ENCODE results near the gene RPUSD1. TPM values are rescaled to one million over a fixed set of nuclear protein-coding genes. Genes with fewer than 3 reads are reported as not detected.
A peak's percentile ranks its signal among the peaks of the same experiment; 100 is the strongest.

RPUSD1 gene
- total RNA-seq, 1 donor from 2014 or later, result 23.7 TPM

- peaks cover 20% of the 10 kb centered on the region for H3K27me3 Mint-ChIP-seq
- H3K27ac Mint-ChIP-seq, result no peak overlapping the region
- no peak for DNase-seq (ENCODE audit: extremely low spot score, unreplicated experiment)
- H3K9me3 Mint-ChIP-seq, result no peaks in the 10 kb centered on the region
- TF ChIP-seq CTCF (conservative IDR thresholded peaks at IDR 0.05), result no peak
- no peaks in the 10 kb centered on the region for H3K36me3 Mint-ChIP-seq
- H3K4me1 Mint-ChIP-seq (ENCODE audit: unreplicated experiment), result no peaks in the 10 kb centered on the region
- no peak overlapping the region for H3K4me3 Mint-ChIP-seq
These were observed 29.1 kb upstream of the RPUSD1 start for GRCh38 chr16:817001-817906.

DNA sequence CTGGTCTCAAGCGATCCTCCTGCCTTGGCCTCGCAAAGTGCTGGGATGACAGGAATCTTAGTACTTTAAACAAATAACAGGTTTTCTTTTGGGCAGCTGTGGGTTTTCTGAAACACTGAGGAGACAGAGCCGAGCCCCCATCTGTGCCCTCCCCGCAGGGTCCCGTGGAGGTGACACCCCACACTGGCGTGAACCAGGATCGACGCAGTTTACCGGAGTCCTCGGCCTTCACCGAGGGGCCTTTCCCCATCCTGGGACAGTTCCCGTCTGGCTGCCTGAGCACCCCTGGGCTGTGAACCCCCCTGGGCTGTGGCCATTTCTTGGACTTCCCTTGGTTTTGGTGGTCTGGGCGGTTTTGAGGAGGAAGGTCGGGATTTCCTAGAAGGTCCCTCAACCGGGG, 27.7 kb upstream of the RPUSD1 start:
- H3K4me1 Mint-ChIP-seq (ENCODE audit: unreplicated experiment), result no peaks in the 10 kb centered on the region
- no peak for TF ChIP-seq CTCF (conservative IDR thresholded peaks at IDR 0.05)
- no peak for DNase-seq (ENCODE audit: extremely low spot score, unreplicated experiment)
- no peaks in the 10 kb centered on the region for H3K36me3 Mint-ChIP-seq
- H3K4me3 Mint-ChIP-seq, result no peak overlapping the region
- no peak overlapping the region for H3K27ac Mint-ChIP-seq
- no peaks in the 10 kb centered on the region for H3K9me3 Mint-ChIP-seq
- peaks cover 26% of the 10 kb centered on the region for H3K27me3 Mint-ChIP-seq

GRCh38 chr16:814974-815373, 26.8 kb upstream of the RPUSD1 start:
- H3K27ac Mint-ChIP-seq, result no peak overlapping the region
- TF ChIP-seq CTCF (conservative IDR thresholded peaks at IDR 0.05), result no peak
- no peaks in the 10 kb centered on the region for H3K4me1 Mint-ChIP-seq (ENCODE audit: unreplicated experiment)
- no peak overlapping the region for H3K4me3 Mint-ChIP-seq
- H3K27me3 Mint-ChIP-seq, result peaks cover 30% of the 10 kb centered on the region
- H3K9me3 Mint-ChIP-seq, result no peaks in the 10 kb centered on the region
- H3K36me3 Mint-ChIP-seq, result no peaks in the 10 kb centered on the region
- no peak for DNase-seq (ENCODE audit: extremely low spot score, unreplicated experiment)

GRCh38 chr16:813916-814412, 25.8 kb upstream of the RPUSD1 start:
- Mint-ChIP-seq H3K4me3 (no peak overlapping the region), H3K4me1 (ENCODE audit: unreplicated experiment) (no peaks in the 10 kb centered on the region), H3K27me3 (peaks cover 35% of the 10 kb centered on the region), H3K9me3 (no peaks in the 10 kb centered on the region), H3K27ac (no peak overlapping the region), H3K36me3 (no peaks in the 10 kb centered on the region)
- TF ChIP-seq CTCF (conservative IDR thresholded peaks at IDR 0.05), result peak; percentile 2
- DNase-seq (ENCODE audit: extremely low spot score, unreplicated experiment), result no peak

DNA sequence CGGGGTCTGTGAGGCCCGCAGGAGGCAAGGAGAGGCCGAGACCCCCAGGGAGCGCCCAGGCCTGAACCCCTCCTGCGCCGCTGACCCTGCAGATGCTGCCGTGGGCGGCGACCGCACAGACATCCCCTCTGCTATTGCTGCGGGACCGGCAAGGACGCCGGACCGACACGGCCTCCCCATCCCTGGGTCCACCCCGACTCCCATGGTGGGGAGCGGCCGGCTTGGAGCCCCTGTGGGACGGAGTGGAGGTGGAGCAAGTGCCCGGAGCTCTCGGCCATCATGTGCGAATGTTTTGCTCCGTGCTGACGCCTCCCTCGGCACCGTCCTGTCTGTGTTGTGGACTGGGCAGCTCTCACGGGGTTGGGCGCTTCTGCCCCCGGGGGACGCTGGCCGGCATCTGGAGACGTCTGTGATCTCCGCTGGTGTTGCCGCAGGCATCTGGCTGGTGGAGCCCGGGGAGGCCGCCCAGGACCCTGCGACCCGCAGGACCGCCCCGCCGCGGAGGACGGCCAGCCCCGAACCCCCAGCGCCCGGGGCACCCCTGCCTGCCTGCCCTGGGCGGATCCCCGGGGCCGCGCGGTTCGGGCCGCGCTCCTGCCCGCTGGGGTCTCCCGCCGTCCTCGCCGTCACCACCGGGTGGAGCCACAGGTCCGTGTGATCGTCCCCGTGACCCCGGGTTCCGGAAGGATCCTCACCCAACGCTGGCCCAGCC, 25.2 kb upstream of the RPUSD1 start:
- Mint-ChIP-seq H3K9me3 (no peaks in the 10 kb centered on the region), H3K27ac (no peak overlapping the region), H3K27me3 (peaks cover 39% of the 10 kb centered on the region), H3K36me3 (peaks cover 3% of the 10 kb centered on the region), H3K4me1 (ENCODE audit: unreplicated experiment) (no peaks in the 10 kb centered on the region), H3K4me3 (peak overlapping the region; percentile 33)
- TF ChIP-seq CTCF (conservative IDR thresholded peaks at IDR 0.05), result peak; percentile 93
- DNase-seq (ENCODE audit: extremely low spot score, unreplicated experiment), result peak; percentile 78

Data from type B pancreatic cell (in vitro differentiated cells).